Nephron (organoid): ENCODE results near the gene CNTN4.

Source experiments
- H3K27ac Mint-ChIP-seq, 3 experiments: 2 replicates each; pipeline ENCODE4 v1.8.0; 2020; ENCODE audit warnings: mixed read lengths in 3 of 3, mild to moderate bottlenecking in 2 of 3, moderate library complexity in 1 of 3
- H3K27me3 Mint-ChIP-seq: 2 replicates; pipeline ENCODE4 v1.8.0; 2021; ENCODE audit warnings: low read depth, mild to moderate bottlenecking, moderate library complexity, mixed read lengths
- H3K36me3 Mint-ChIP-seq: 2 replicates; pipeline ENCODE4 v1.8.0; 2020; ENCODE audit warnings: low read depth, mixed read lengths
- H3K4me1 Mint-ChIP-seq: 2 replicates; pipeline ENCODE4 v1.8.0; 2020; ENCODE audit warnings: mixed read lengths
- H3K4me3 Mint-ChIP-seq, 3 experiments: 2 replicates each; pipeline ENCODE4 v1.8.0; 2020; ENCODE audit warnings: mild to moderate bottlenecking in 3 of 3, mixed read lengths in 3 of 3, moderate library complexity in 2 of 3
- H3K9me3 Mint-ChIP-seq: 2 replicates; pipeline ENCODE4 v1.8.0; 2020; ENCODE audit warnings: mixed read lengths
- TF ChIP-seq, protein P1 (sequence below), 3 experiments: fragments of 200-600 bp; sonication (generic); IDR thresholded peaks; one replicate each; pipeline ENCODE4 v1.5.0; 2021; ENCODE audit warnings: antibody characterized with exemption in 3 of 3; ENCODE audit not compliant: unreplicated experiment in 3 of 3

Gene CNTN4

DNA sequence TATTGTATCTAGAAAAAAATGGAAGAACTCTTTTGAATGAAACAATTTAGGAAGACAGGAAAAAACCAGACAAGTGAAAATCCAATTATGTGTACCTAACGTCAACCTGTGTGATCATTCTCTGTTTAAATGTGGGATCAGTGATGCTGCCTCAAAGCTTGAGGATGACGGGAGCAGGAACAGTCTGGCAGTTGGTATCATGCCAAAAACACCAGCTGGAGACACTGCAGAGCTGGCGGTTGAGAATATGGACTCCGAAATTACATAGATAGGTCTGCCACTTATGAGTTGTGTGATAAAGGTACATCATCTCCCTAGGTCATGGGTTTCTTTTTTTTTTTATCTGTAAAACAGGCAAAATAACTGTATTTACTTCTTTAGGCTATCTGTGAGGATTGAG lies 480.5 kb downstream of the CNTN4 start:
- Mint-ChIP-seq H3K27me3 (no peaks in the 10 kb centered on the region), H3K4me3 (no peak overlapping the region), H3K4me1 (peaks cover 9% of the 10 kb centered on the region), H3K9me3 (no peaks in the 10 kb centered on the region), H3K27ac (no peak overlapping the region), H3K36me3 (no peaks in the 10 kb centered on the region)
- TF ChIP-seq, protein P1, sequence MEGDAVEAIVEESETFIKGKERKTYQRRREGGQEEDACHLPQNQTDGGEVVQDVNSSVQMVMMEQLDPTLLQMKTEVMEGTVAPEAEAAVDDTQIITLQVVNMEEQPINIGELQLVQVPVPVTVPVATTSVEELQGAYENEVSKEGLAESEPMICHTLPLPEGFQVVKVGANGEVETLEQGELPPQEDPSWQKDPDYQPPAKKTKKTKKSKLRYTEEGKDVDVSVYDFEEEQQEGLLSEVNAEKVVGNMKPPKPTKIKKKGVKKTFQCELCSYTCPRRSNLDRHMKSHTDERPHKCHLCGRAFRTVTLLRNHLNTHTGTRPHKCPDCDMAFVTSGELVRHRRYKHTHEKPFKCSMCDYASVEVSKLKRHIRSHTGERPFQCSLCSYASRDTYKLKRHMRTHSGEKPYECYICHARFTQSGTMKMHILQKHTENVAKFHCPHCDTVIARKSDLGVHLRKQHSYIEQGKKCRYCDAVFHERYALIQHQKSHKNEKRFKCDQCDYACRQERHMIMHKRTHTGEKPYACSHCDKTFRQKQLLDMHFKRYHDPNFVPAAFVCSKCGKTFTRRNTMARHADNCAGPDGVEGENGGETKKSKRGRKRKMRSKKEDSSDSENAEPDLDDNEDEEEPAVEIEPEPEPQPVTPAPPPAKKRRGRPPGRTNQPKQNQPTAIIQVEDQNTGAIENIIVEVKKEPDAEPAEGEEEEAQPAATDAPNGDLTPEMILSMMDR (IDR thresholded peaks at IDR 0.05; ENCODE audit: unreplicated experiment in 3 of 3) = no peak

DNA sequence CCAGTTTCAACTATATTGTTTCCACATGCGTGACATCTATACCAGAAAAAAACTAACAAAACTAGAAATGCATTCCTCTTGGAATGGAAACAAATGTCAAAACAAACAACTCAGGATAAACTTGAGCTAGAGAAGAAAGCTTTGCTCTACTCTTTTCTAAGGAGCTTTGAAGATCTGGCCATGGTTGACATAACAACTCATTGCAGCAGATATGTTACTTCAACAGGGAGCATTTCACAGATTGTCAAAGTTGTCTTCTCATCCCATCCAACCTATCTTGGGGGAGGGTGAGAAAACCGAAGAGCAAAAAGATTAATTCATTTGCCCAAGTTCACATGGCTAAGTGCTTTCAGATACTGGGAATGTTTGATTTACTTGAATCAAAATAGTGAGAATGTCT lies 484.4 kb downstream of the CNTN4 start:
- Mint-ChIP-seq H3K27me3 (no peaks in the 10 kb centered on the region), H3K4me1 (peaks cover 9% of the 10 kb centered on the region), H3K27ac (no peak overlapping the region), H3K9me3 (peaks cover 6% of the 10 kb centered on the region), H3K4me3 (no peak overlapping the region), H3K36me3 (peaks cover 8% of the 10 kb centered on the region)
- TF ChIP-seq, protein P1 (IDR thresholded peaks at IDR 0.05; ENCODE audit: unreplicated experiment in 3 of 3) = no peak

DNA sequence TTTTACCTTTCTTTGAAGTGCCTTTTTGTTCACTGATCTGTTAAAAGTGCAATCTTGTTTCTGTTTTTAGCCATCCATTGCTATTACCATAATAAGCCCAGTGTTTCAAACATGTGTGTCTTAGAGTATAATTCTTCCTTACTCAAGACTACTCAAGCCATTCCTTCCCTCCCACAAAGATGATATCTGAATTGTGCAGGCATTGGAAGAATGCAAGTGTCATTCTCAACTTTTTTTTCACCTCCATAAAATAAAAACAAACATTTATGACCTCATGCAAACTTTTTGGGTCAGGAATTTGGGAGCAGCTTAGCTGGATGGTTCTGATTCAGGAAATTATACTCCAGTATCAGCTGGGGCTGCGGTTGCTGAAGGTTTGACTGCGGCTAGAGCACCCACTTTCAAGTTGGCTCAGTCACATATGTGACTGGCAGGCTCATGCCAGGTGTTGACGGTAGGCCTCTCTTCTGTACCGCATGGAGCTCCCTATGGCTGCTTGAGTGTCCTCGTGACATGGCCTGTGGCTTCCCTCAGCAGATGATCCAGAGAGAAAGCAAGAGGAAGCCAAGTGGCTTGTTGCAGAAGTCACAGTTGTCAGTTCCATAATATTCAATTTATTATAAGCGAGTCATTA lies 490.8 kb downstream of the CNTN4 start:
- no peaks in the 10 kb centered on the region for H3K27me3 Mint-ChIP-seq
- H3K9me3 Mint-ChIP-seq = peaks cover 8% of the 10 kb centered on the region
- no peaks in the 10 kb centered on the region for H3K4me1 Mint-ChIP-seq
- peaks cover 15% of the 10 kb centered on the region for H3K36me3 Mint-ChIP-seq
- TF ChIP-seq, protein P1 (IDR thresholded peaks at IDR 0.05; ENCODE audit: unreplicated experiment in 3 of 3) = no peak
- H3K4me3 Mint-ChIP-seq = no peak overlapping the region
- no peak overlapping the region for H3K27ac Mint-ChIP-seq

DNA sequence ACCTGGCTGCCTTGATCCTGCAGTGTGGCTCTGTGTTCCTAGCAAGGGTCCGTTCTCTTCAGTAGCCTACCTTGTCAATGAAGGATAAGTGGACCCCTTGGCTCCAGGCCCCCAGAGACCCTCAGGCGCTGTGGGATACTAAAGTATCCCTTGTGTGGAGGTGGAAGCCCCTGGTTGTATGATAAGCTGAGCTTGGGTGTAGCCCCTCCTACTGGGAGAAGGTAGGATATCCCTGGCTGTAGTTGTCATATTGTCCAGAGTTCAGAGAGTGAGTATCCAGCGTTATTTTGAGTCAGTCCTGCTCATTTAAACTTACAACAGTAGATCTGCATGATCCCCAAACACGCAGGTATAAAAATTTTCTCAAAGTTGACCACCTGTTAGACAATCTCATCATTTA lies 496.8 kb downstream of the CNTN4 start:
- peaks cover 2% of the 10 kb centered on the region for H3K36me3 Mint-ChIP-seq
- H3K27ac Mint-ChIP-seq = no peak overlapping the region
- TF ChIP-seq, protein P1 (IDR thresholded peaks at IDR 0.05; ENCODE audit: unreplicated experiment in 3 of 3) = no peak
- H3K27me3 Mint-ChIP-seq = no peaks in the 10 kb centered on the region
- no peaks in the 10 kb centered on the region for H3K4me1 Mint-ChIP-seq
- H3K9me3 Mint-ChIP-seq = peaks cover 2% of the 10 kb centered on the region
- H3K4me3 Mint-ChIP-seq = no peak overlapping the region

DNA sequence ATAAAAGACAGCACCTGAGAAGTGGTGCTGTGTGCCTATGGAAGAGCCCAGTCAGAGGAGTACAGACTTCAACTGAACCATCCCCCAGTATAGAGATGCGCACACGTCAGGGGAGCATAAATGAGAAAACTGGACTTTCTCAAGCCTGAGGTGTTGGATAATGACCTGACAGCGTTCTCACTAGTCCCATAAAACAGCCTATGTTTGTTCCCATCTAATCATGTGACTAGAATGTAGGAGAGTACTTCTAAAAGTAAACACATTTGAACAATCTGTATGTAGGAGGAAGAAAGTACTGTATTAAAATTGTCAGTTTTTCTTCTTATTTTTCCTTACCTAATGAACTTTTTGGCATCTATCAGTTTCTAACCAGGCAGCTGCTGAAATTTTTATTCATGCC lies 498.9 kb downstream of the CNTN4 start:
- Mint-ChIP-seq H3K27me3 (no peaks in the 10 kb centered on the region), H3K27ac (no peak overlapping the region), H3K4me3 (no peak overlapping the region), H3K9me3 (peaks cover under 1% of the 10 kb centered on the region), H3K4me1 (no peaks in the 10 kb centered on the region), H3K36me3 (no peaks in the 10 kb centered on the region)
- TF ChIP-seq, protein P1 (IDR thresholded peaks at IDR 0.05; ENCODE audit: unreplicated experiment in 3 of 3) = no peak

DNA sequence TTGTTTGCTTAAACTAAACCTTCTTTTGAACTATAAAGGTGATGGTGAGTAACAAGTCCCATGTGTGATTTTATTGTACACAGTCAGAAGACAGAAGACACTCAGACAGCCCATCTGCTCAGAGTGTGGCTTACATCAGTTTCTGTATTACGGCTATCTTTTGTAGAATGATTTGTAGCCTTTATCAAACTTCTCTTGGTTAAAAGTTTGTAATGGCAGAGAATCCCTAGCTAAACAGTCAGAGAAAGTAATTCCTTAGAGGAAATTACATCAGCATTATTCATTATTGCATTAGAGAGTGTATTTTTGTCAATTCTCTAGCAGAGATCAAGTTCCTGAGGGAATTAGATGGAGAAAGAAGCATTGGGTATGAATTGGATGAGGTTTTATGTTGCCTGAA lies 500.8 kb downstream of the CNTN4 start:
- Mint-ChIP-seq H3K27me3 (no peaks in the 10 kb centered on the region), H3K9me3 (no peaks in the 10 kb centered on the region), H3K4me1 (no peaks in the 10 kb centered on the region), H3K36me3 (no peaks in the 10 kb centered on the region), H3K27ac (no peak overlapping the region), H3K4me3 (no peak overlapping the region)
- TF ChIP-seq, protein P1 (IDR thresholded peaks at IDR 0.05; ENCODE audit: unreplicated experiment in 3 of 3) = no peak
